Activated naive CD4-positive, alpha-beta T cell treated with anti-CD3 and anti-CD28 coated beads, Interleukin-2, amount 50 U/mL, for 72 hours (primary cell): ENCODE results near the gene SLC6A18. TPM values are rescaled to one million over a fixed set of nuclear protein-coding genes. Genes with fewer than 3 reads are reported as not detected.

Experiments used
- ATAC-seq, 2 donors: fragments of 150-1000 bp; cut with Tn5 transposase; 2 replicates each; pipeline ENCODE4 v1.10.0; 2021; ENCODE audit warnings: mild to moderate bottlenecking in 2 of 2, moderate library complexity in 2 of 2
- DNase-seq, 2 donors: peaks; one replicate each; pipeline ENCODE4 v3.0.0; 2021 to 2022; ENCODE audit warnings: low spot score in 2 of 2
- H3K27ac Mint-ChIP-seq, 2 donors: one replicate each; pipeline ENCODE4 v1.8.0; 2022; ENCODE audit warnings: mild to moderate bottlenecking in 2 of 2, mixed read lengths in 2 of 2
- H3K36me3 Mint-ChIP-seq, 2 donors: one replicate each; pipeline ENCODE4 v1.8.0; 2022; ENCODE audit warnings: mixed read lengths in 2 of 2
- H3K9me3 Mint-ChIP-seq, 2 donors: one replicate each; pipeline ENCODE4 v1.8.0; 2022; ENCODE audit warnings: mixed read lengths in 2 of 2
- total RNA-seq, 2 donors: library from RNA; stranded (reverse); gene quantifications; one replicate each; pipeline ENCODE4 v1.2.3, GENCODE V29; 2022

SLC6A18 gene, protein sequence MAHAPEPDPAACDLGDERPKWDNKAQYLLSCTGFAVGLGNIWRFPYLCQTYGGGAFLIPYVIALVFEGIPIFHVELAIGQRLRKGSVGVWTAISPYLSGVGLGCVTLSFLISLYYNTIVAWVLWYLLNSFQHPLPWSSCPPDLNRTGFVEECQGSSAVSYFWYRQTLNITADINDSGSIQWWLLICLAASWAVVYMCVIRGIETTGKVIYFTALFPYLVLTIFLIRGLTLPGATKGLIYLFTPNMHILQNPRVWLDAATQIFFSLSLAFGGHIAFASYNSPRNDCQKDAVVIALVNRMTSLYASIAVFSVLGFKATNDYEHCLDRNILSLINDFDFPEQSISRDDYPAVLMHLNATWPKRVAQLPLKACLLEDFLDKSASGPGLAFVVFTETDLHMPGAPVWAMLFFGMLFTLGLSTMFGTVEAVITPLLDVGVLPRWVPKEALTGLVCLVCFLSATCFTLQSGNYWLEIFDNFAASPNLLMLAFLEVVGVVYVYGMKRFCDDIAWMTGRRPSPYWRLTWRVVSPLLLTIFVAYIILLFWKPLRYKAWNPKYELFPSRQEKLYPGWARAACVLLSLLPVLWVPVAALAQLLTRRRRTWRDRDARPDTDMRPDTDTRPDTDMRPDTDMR
- not detected for total RNA-seq

DNA sequence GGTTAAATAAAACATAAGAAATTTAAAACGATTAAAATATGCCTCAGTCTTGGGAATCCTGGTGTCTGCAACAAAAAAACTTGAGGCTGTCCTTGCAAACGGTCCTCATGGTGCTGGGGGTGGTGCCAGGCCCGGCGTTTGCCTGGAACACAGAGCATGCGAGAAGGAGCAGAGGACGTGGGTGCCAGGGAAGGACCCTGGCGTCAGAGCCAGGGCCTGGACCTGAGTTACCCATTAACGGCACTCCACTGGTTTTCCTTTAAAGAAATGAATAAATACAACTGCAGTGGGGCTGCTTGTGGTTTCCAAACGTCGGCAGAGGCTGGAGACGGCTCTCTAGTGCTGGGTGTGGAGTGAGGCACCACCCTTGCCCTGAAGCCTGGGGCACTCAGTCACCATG is at the start of gene SLC6A18:
Gene SLC6A18, plus strand, starts transcription at position 301 of the 400 bp plus-strand sequence. Its CDS starts 97 bp downstream, at position 398.
- ATAC-seq: no peak
- no peaks in the 10 kb centered on the region for H3K36me3 Mint-ChIP-seq
- DNase-seq: no peak
- H3K9me3 Mint-ChIP-seq: peaks cover 0 to 5% of the 10 kb centered on the region in 2 donors
- no peak within 1 kb of the TSS for H3K27ac Mint-ChIP-seq

DNA sequence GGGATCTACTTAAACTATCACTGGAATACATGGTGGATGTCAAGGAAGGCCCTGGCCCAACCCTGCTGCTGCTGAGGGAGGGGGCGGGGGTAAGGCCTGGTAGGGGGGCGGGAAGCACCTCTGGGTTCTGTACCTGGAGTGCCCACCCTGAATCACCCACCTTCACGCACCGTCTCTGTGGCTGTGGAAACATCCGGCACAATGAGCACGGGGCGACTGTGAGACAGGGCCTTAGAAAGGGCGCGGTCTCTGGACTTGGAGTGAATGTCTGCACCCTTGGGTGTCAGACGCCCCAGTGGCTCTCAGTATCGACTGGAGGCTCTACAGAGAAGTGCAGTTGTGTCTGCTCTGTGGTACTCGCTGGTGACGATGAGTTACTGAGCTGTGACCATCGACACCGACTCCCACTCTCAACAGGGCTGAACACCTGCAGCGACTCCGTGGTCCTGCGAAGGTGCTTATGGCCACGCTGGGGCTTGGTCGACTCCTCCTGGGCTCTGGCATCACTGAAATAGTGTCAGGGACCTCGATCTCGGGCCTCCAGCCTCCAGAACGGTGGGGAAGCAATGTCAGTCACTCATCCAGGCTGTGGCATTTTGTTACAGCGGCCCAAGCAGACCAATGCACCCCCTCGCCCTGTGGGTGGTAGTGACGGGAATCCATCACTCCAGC is 49.2 kb upstream of the SLC6A18 start:
- H3K36me3 Mint-ChIP-seq: no peaks in the 10 kb centered on the region
- no peaks in the 10 kb centered on the region for H3K9me3 Mint-ChIP-seq

DNA sequence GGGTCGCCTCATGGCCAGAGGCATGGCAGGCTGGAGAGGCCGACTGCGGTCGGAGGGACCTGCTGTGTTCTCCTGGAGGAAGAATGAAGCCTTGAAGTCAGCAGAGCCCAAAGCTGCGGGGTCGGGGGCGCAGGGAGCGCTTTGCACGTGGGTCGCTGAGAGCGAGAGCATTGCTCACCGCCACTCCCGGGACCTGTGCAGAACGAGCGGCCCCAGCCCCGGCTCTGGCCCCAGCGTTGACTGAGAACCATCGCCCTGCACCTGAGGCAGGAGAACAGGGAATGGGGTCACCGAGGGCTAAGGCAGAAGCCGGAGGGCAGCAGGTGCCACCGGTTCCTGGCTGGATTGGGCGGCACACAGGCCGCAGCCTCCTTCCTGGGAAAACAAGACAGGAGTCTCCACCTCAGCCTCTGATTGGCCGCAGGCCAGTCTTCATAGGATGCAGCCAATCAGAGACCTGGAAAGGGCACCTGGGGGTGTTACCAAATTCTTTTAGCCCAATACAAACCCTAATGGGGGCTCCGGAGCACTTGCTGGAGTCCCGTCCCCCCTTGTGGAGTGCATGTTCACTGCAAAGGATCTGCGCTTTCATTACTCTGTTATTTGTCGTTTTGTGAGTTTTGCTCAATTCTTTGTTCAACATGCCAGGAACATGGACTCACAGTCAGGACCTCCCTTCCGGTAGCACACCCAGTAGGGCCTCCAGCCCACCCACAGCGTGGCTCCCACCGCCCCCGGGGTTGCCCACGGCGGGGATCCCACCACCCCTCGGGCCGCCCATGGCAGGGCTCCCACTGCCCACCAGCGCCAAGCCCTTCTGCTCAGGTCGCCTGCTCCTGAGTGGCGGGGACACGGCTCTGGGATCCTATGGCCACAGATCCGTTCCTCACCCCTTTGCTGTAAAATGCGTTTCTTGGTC is 48.4 kb upstream of the SLC6A18 start:
- peak in 1 of 2 donors; percentile 40 for ATAC-seq
- Mint-ChIP-seq H3K9me3 (no peaks in the 10 kb centered on the region), H3K27ac (no peak overlapping the region), H3K36me3 (no peaks in the 10 kb centered on the region)
- no peak for DNase-seq

More for the DNA sequence above, 49.2 kb upstream of the SLC6A18 start:
- ATAC-seq (no peak), DNase-seq (no peak)
- H3K27ac Mint-ChIP-seq: no peak overlapping the region

DNA sequence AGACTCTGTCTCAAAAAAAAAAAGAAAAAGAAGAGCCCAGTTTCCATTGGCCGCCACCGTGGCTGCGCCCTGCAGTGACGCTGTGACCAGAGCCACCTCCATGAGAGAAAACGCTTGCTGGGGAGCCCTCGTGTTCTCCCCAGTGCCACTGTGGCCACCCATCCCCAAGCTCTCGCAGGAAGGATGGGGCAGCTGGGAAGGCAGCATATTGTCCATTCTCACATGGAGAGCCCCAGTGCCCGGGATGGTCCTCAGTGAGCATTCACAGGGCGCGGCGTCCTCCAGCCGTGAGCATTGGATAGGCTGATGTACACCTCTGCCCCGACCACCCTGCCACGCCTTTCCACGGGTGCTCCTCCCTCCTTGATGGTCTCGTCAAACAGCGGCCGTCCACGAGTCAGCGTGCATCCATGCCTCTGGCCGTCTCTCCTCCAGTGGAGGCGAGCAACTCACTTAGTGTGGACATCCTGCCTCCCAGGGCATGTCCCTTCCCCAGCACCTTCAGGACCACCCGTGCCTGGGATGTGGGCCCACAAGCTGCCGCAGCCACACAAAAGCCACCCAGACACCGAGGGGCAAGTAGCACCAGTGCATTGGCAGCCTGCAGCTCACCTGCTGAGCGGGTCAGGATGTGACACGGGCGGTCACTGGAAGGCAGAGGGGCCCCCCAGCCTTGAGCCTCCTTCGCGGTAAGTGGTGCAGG is 47.2 kb upstream of the SLC6A18 start:
- ATAC-seq: no peak
- Mint-ChIP-seq H3K9me3 (no peaks in the 10 kb centered on the region), H3K27ac (no peak overlapping the region), H3K36me3 (no peaks in the 10 kb centered on the region)
- no peak for DNase-seq

DNA sequence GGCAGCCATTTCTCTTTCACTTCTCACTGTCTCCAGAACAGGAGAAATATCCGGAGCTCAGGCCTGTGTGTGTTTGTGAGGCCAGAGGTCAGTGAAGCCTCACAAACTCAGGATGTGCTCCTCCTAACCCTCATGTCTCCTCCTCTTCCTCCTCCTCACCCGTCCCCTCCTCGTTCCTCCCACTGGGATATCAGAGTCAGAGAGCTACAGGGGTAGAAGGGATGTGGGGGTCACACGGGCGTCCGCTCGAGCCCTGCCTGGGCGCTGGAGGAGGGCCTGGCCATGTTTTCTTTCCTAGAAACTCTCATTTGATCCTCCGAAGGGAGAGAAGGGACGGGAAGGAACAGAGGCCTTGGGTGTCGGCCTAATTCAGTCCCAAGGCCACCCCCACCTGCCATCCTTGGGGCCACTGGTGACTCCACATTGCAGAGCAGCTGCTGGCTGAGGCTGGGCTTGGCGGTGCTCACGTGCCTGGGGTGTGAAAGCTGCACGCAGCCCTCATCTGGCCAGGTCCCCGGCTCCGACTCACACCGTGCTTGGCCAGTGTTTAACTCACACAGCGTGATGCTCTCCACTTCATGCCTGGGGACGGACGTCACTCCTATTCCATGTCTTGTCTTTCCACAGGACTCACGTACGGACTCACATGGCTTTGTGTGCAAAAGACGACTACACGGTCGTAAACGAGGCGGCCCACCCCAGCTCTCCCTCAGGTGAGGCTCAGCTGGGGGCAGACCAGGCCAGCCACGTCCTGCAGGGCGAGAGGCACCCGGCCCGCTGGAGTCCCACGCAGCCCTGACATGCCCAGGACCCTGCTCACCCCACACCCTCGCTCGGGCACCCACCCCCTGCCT is 46.4 kb upstream of the SLC6A18 start:
- ATAC-seq (no peak), DNase-seq (no peak)
- Mint-ChIP-seq H3K36me3 (no peaks in the 10 kb centered on the region), H3K9me3 (no peaks in the 10 kb centered on the region), H3K27ac (no peak overlapping the region)

DNA sequence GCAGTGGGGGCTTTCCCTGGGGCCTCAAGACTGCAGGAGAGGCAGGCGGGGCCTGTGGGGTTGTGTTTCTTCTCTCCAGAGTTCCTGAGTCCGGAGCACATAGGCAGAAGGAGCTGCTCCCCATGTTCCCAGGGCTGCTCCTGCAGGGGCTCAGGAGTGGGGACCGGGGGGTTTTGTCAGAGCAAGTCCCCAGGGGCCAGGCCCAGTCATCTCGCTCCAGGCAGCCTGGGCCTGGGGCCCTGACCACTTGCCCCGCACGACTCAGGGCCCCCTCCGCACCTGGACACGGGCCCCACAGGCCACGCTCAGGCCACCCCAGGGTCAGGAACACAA is 45.8 kb upstream of the SLC6A18 start:
- Mint-ChIP-seq H3K9me3 (no peaks in the 10 kb centered on the region), H3K36me3 (no peaks in the 10 kb centered on the region), H3K27ac (no peak overlapping the region)
- no peak for DNase-seq
- ATAC-seq: no peak

DNA sequence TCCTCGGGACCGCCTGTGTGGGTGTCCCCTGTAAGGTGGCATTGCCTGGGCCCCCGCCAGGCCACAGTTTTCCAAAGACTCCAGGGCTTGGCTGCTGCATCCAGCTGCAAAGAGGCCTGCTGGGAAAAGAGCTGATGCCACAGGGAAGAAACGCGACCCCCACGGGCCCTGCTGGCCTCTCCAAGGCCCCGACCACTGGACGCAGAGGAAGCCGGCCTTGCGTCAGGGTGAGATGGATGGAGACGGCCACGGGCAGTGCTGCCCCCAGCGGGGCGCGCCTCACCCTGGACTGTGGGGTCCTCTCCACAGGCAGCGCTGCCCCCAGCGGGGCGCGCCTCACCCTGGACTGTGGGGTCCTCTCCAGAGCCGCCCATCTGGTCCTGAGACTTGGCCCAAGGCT is 45.1 kb upstream of the SLC6A18 start:
- H3K9me3 Mint-ChIP-seq: no peaks in the 10 kb centered on the region
- H3K27ac Mint-ChIP-seq: no peak overlapping the region
- no peaks in the 10 kb centered on the region for H3K36me3 Mint-ChIP-seq
- no peak for ATAC-seq
- DNase-seq: no peak

DNA sequence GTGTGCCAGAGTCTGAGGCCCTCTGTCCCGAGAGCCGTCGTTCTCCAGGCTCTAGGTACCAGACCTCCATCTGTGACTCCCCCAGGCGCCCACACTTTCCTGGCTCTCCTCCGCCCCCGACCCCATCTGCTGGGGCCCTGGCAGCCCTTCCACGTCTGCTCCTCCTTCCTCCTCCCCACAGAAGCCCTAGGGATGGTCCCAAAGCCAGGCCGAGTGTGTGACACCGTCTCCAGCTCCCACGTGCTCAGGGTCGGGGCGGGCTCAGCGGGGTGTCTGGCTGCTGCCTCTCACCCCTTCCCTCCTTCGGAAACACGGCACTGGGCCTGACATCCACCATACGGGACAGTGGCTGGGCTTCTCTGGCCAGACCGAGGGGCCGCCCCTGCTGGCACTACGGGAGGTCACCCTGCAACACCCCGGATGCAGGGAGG is 44.3 kb upstream of the SLC6A18 start:
- no peak overlapping the region for H3K27ac Mint-ChIP-seq
- H3K9me3 Mint-ChIP-seq: no peaks in the 10 kb centered on the region
- H3K36me3 Mint-ChIP-seq: no peaks in the 10 kb centered on the region
- DNase-seq: no peak
- no peak for ATAC-seq

DNA sequence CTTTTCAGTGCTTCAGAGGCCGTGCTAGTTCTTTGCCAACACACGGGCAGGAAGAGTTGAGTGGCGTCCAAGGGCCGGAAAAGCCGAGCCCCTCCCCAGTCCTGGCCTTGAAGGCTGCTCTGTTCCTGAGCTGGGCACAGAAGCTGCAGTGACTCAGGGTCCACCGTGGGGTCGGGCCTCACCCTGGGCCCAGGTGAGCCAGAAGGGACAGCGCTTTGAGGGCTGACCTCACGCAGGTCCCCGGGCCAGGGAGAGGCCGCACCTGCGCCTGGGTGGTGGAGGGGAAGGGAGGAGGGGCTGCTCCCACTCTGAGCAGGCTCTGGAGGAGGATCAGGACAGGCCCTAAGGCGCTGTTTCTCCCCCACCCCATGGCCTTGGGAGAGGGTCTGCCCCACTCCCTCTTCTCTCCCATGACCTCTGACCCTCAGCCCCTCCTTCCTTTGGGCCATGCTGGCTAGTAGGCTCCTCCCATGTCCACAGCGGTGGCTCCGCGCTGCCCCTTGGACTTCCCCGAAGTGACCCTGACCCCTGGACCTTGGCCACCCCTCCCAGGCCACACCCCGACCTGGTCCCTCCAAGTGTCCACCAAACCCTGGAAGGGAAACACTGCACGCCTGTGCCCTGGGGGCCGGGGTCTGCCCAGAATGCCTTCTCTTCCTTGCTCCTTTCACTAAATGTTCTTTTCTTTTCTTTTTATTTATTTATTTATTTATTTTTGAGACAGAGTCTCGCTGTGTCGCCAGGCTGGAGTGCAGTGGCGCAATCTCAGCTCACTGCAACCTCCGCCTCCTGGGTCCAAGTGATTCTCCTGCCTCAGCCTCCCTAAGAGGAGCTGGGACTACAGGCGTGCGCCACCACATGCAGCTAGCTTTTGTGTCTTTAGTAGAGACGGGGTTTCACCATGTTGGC is 43.5 kb upstream of the SLC6A18 start:
- no peaks in the 10 kb centered on the region for H3K36me3 Mint-ChIP-seq
- H3K27ac Mint-ChIP-seq: no peak overlapping the region
- ATAC-seq: no peak
- DNase-seq: no peak
- H3K9me3 Mint-ChIP-seq: no peaks in the 10 kb centered on the region

DNA sequence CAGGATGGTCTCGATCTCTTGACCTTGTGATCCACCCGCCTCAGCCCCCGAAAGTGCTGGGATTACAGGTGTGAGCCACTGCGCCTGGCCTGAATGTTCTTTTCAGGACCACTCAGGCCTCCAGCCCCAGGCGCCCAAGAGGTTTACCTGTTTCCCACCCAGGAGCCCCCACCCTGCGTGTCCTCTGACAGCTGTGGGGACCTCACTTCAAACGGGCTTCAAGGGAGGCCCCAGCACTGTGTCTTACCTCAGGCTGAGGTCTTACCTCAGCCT is 42.9 kb upstream of the SLC6A18 start:
- DNase-seq (no peak), ATAC-seq (no peak)
- H3K27ac Mint-ChIP-seq: no peak overlapping the region
- H3K9me3 Mint-ChIP-seq: no peaks in the 10 kb centered on the region
- no peaks in the 10 kb centered on the region for H3K36me3 Mint-ChIP-seq

DNA sequence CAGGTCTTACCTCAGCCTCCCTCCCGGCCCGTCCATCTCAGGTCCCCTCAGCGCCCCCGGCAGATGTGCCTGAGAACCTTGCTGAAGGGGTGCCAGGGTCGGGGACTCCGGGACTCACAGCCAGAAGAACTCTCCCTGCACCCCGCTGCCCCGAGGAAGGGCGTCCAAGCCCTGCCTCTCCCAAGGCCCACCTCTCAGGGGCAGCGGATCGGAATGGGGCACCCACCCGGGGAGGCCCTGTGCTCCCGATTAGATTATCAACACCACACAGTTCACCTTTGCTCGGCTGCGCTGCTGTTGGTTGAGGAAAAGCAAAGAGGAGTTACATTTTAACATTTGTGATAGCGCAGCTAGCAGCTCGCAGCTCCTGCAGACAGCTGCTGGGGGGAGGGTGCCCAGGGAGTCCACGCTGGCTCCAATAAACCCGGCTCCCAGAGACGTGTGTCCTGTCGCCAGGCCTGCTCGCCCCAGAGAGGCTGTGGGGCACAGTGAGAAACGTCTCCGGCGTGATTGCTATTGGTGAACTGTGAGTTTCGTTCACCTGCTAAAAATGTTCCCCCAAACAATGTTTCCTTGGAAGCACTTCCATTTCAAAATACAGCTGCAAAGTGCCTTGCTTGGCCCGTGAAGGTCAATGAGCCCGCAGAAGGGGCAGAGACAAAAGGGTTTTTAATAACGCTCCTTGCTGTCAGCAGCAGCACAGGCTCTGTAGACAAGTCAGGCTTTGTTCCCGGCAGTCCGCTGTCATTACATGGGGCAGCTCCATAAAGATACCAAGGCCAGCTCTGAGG is 42.4 kb upstream of the SLC6A18 start:
- DNase-seq (no peak), ATAC-seq (no peak)
- Mint-ChIP-seq H3K9me3 (no peaks in the 10 kb centered on the region), H3K27ac (no peak overlapping the region), H3K36me3 (no peaks in the 10 kb centered on the region)

DNA sequence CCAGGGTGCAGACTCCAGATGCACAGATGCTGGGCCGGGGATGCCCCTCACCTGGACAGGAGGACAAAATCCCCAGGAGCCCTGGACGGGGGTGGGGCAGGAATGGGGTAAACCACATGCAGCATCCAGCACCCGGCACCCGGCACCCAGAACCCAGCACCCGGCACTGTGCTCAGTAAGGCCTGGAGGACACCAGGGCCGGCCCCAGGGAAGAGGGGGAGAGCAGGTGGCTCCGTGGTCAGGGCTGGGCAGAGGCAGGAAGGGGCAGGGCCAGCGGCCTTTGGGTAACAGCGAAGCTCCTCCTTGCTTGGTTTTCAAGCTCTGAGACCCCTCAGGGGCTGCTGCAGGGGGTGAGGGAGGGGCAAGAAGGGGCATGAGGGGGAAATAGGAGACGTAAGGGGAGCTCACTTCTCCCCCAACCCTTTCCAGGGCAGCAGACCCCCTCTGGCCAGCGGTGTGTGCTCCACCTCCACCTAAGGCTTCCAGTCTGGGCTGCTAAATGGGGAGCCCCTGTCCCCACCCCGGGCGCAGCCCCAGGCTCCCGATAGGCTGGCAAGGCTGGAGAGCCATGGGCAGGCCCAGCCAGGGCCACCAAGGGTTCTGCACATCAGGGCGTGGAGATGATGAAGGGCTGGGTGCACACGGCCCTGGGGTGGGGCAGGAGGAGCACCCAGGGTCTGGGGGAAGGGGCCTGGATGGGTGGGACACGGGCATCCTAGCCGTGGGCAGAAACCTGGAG is 41.6 kb upstream of the SLC6A18 start:
- no peaks in the 10 kb centered on the region for H3K36me3 Mint-ChIP-seq
- DNase-seq (no peak), ATAC-seq (no peak)
- H3K27ac Mint-ChIP-seq: no peak overlapping the region
- H3K9me3 Mint-ChIP-seq: no peaks in the 10 kb centered on the region

DNA sequence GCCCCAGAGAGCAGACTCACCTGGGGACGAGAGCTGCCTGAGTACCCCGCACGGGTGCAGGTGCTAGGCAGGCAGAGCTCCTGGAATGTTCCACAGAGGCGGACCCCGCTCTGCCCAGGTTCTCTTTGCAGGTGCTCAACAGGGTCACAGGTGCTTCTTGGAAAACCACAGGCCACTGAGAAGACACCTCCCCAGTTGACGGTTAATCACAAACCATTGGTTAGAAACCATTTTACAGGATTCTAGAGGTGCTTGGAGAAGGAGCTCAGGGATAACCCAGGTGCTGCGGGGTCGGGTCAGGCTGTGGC is 41.1 kb upstream of the SLC6A18 start:
- ATAC-seq: no peak
- Mint-ChIP-seq H3K9me3 (no peaks in the 10 kb centered on the region), H3K36me3 (no peaks in the 10 kb centered on the region), H3K27ac (no peak overlapping the region)
- no peak for DNase-seq

DNA sequence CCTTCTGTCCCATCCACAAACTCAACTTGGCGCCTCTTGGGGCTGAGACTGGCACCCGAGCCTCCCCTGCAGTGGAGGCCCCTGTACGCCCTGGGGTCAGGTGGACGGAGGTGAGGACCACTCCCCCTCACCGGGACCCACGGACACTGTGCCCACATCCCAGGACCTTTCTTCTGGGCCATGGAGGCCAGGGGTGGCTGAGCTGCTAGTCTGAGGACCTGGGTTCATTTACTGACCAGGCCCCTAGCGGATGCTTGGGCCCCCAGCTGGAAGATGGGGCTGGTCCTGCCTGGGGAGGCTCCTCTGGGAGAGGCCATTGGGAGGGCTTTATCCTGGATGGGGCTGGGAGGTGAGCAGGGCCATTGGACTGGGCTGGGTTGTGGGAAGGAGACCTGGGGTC is 40.7 kb upstream of the SLC6A18 start:
- Mint-ChIP-seq H3K9me3 (no peaks in the 10 kb centered on the region), H3K36me3 (no peaks in the 10 kb centered on the region), H3K27ac (no peak overlapping the region)
- DNase-seq (no peak), ATAC-seq (no peak)
